GM18907 (cell line): ENCODE results near the gene OAS3.
"Not testable (repeated sequence)": the region's sequence is repeated elsewhere in the genome, so short reads cannot be mapped to it uniquely, and the experiment has no call there.

Experiments used
- ATAC-seq: cut with Tn5 transposase; IDR thresholded peaks from one replicate; pipeline ENCODE4 v1.9.1; 2021; ENCODE audit warnings: mild to moderate bottlenecking, moderate library complexity; ENCODE audit not compliant: unreplicated experiment

OAS3 gene

GRCh38 chr12:112978163-112979040, 40.1 kb downstream of the OAS3 start, which contains the start of gene OAS2:
Gene OAS2 (plus strand): TSS chr12:112978519. CDS start chr12:112978609, 90 bp downstream.
- peak; percentile 93 for ATAC-seq

- no peak for ATAC-seq
Observed at GRCh38 chr12:112979041-112979680, 40.9 kb downstream of the OAS3 start.

GRCh38 chr12:112980491-112981158, 42.4 kb downstream of the OAS3 start:
- no peak for ATAC-seq

DNA sequence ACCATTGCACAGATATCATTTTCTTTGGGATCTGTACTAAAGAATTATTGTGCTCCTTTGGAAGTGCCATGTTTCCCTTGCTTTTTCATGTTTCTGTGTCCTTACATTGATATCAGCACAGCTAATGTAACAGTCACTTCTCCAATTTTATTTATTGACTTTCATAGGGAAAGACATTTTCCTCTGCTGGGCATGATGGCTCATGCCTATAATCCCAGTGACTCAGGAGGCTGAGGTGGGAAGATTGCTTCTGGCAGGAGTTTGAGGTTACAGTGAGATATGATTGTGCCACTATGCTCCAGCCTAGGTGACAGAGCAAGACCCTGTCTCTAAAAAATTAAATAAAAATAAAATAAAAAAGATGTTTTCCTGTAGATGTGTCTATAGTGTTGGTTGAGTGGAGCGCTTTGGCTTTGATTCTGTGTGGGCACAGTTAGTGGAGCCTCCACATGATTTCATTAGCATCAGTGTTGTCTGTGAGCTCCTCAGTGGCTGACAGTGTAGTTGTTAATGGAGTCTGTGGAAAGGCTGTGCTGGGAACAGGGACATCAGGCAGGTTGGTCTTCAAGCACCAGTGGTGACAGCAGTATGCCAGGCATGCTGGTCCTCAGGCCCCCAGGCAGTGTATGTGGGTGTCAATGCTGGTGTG, 47.5 kb downstream of the OAS3 start:
- no peak for ATAC-seq

DNA sequence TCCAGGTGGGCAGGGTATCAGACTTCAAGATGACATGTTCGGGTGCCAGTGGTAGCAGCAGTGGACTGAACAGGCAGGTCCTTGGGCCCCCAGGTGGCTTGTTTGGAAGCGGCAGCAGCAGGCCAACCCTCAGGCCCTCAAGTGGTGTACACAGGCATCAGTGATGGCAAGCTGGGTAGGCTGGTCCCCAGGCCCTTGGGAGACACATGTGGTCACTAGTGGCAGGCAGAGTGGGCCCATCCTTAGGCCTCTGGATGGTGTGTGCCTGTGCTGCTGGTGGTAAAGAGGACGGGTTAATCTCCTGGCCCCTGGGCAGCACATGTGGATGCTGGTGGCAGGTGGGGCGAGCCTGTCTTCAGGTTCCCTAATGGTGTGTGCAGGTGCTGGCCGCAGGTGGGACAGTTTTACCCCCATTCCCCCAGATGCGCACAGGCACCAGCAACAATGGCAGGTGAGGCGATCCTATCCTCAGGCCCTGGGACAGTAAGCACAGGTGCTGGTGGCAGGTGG, 48.1 kb downstream of the OAS3 start:
- no peak for ATAC-seq

DNA sequence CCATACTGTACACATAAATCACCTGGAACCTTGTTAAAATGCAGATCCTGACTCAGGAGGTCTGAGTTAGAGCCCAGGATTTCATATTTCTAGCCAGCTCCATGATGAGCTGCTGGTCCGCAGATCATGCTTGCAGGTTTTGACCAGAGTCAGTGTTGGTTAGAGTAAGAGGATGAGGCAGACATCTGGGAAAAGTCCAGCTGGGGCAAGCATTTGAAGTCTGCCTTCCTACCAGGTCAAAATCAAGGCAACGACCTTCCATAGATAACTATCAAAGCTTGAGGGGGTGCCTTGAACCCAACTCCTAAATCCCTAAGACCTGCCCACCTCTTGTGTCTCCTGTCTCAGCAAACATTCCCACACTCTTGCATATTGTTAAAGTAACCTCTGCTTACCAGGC, 49.3 kb downstream of the OAS3 start:
- no peak for ATAC-seq

- ATAC-seq: no peak
Observed at GRCh38 chr12:112988224-112988623, 50.0 kb downstream of the OAS3 start.

DNA sequence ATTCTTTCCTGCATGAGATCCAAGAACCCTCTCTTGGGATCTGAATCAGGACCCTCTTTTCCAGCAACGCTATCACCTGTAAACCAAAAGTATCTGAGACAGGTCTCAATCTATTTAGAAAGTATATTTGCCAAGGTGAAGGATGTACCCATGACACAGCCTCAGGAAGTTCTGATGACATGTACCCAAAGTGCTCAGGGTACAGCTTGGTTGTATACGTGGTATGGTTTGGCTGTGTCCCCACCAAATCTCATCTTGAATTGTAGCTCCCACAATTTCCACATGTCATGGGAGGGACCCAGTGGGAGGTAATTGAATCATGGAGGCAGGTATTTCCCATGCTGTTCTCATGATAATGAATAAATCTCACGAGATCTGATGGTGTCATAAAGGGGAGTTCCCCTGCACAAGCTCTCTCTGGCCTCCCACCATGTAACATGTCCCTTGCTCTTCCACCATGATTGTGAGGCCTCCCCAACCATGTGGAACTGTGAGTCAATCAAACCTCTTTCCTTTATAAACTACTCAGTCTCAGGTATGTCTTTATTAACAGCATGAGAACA, 50.6 kb downstream of the OAS3 start:
- ATAC-seq: not testable (repeated sequence)

DNA sequence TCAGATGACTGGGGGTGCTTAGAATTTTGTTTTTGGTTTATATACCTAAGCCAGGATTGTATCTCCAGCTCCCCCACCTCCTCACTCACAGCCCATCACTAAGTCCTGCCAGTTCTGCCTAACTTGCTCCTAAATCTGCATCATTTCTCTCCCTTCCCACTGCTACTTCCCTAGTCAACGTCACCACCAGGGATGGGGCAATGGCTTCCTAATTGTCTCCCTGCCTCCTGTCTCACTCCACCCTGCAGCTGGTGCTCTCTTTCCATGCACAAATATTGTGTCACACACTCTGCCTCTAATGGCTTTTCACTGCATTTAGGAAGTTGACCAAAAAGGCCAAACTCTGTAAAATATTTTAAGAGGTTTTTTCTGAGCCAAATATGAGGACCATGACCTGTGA, 51.5 kb downstream of the OAS3 start:
- ATAC-seq: no peak

GRCh38 chr12:112992541-112993398, 54.5 kb downstream of the OAS3 start:
- no peak for ATAC-seq

DNA sequence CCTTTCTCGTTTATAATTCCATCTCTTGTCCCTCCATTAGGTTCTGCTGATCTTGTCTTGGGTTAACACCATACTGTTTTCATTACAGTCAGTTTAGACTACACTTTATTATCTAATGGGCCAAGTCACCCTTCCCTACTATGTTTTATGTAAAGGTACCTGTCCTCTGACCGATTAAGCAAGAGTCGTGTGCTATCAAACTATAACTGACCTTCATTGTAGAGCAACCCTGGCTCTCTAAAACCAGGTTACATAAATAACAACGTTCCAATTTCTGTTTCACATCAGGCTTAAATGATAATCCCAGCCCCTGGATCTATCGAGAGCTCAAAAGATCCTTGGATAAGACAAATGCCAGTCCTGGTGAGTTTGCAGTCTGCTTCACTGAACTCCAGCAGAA, 56.7 kb downstream of the OAS3 start:
- ATAC-seq: no peak

DNA sequence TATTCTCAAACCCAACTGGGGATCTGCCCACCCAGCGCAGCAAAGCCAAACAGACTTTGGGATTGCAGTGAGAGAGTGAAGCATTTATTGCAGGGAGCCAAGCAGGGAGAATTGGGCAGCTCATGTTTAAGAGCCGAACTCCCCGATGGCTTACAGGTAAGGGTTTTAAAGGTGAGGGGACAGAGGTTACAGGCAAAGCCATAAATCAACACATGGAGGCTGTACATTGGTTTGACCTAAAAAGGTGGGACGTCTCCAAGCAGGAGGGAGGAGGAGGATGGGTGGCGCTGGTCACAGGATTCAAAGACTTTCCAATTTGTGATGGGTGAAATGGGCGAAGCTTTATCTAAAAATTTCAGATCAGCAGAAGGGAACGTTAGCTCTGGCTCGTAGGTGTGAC, 58.2 kb downstream of the OAS3 start:
- no peak for ATAC-seq

GRCh38 chr12:112997506-112997905, 59.2 kb downstream of the OAS3 start:
- no peak for ATAC-seq

- peak; percentile 86 for ATAC-seq
Observed at GRCh38 chr12:112998987-112999767, 60.9 kb downstream of the OAS3 start.

DNA sequence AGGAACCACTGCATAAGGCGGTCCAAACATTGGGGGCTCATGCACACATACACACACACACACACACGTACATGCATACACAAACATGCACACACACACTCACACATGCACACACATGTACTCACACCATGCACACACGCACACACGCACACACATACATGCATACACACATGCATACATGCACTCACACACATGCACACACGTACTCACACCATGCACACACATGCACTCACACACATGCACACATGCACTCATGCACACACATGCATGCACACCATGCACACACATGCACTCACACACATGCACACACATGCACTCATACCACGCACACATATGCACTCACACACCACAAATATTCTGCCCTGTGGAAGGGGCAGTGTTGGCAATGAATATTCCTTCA, 62.2 kb downstream of the OAS3 start:
- no peak for ATAC-seq

- no peak for ATAC-seq
Observed at GRCh38 chr12:113002155-113002554, 63.9 kb downstream of the OAS3 start.

GRCh38 chr12:113002676-113003075, 64.4 kb downstream of the OAS3 start:
- ATAC-seq: no peak

DNA sequence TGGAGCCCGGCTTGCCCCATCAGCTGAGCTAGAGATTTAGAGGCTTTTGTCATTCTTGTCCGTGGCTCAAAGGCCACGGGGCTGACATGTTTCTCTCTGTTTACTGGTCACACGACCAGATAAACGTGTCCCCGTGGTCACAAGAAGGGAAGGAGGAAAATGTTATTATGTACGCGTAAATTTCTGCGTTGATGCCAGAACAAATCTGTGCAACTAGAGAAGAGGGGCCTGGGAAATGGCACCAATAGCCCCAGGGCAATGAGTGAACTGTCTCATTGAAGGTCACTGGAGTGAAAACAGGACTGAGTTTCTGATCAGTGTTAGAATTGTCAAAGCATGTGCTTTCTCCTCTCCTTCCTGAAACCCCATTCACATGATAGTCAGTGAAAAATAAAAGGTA, 65.4 kb downstream of the OAS3 start:
- ATAC-seq: no peak

- no peak for ATAC-seq
Observed at GRCh38 chr12:113005762-113006161, 67.5 kb downstream of the OAS3 start.
